Pericardium fibroblast (primary cell): ENCODE data around the gene HYOU1. TPM values are rescaled to one million over a fixed set of nuclear protein-coding genes. Genes with fewer than 3 reads are reported as not detected.

Experiments used
- total RNA-seq: library from RNA; depleted of rRNA; stranded (reverse); fragments of >200 nt; gene quantifications from 2 replicates; pipeline ENCODE4 v1.2.3, GENCODE V29; 2015

The HYOU1 gene, protein sequence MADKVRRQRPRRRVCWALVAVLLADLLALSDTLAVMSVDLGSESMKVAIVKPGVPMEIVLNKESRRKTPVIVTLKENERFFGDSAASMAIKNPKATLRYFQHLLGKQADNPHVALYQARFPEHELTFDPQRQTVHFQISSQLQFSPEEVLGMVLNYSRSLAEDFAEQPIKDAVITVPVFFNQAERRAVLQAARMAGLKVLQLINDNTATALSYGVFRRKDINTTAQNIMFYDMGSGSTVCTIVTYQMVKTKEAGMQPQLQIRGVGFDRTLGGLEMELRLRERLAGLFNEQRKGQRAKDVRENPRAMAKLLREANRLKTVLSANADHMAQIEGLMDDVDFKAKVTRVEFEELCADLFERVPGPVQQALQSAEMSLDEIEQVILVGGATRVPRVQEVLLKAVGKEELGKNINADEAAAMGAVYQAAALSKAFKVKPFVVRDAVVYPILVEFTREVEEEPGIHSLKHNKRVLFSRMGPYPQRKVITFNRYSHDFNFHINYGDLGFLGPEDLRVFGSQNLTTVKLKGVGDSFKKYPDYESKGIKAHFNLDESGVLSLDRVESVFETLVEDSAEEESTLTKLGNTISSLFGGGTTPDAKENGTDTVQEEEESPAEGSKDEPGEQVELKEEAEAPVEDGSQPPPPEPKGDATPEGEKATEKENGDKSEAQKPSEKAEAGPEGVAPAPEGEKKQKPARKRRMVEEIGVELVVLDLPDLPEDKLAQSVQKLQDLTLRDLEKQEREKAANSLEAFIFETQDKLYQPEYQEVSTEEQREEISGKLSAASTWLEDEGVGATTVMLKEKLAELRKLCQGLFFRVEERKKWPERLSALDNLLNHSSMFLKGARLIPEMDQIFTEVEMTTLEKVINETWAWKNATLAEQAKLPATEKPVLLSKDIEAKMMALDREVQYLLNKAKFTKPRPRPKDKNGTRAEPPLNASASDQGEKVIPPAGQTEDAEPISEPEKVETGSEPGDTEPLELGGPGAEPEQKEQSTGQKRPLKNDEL
- 42.8 and 72.7 TPM in 2 replicates for total RNA-seq

DNA sequence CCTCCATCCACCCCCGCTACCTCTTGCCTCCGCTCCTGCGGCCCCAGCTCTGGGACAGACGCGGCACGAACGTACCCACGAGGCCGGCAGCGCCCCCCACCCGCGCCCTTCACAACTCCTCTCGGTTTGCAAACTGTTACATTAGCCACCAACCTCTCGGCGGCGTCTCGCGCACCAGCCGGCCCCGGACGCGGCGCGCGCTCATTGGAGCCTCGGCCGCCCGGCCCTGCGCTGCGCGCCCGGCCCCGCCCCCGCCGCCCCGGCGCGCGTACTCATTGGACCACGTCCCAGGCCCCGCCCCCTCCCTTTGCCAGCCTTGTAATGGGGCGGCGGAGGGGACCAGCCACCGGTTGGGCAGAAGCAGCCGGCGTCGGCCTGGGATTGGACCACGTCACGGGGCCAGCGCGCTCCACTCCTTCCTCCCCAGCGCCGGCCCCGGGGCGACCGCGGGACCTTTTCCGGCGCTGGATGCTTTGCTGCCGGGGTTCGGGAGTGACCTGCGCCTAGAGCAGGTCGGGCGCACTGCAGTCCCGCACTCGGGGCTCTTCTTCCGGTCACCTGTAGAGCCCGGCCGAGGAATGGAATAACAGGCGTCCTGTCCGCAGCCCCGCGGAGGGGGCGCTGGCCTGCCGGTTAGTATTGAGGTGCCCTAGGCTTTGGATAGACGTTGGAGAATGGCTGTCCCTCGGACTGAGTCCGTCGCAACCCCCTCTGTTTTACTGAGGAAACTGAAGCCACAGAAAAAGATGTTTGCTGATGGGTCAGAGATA, at the start of gene HYOU1:
HYOU1 (minus strand) TSS at position 206 of the 770 bp plus-strand sequence. CDS start 1,045 bp downstream, outside the sequence.

GRCh38 chr11:119101759-119102423, 44.9 kb upstream of the HYOU1 start, which contains the start of gene DPAGT1:
DPAGT1 (minus strand) TSS chr11:119101853; CDS start chr11:119101655, 198 bp downstream.

DNA sequence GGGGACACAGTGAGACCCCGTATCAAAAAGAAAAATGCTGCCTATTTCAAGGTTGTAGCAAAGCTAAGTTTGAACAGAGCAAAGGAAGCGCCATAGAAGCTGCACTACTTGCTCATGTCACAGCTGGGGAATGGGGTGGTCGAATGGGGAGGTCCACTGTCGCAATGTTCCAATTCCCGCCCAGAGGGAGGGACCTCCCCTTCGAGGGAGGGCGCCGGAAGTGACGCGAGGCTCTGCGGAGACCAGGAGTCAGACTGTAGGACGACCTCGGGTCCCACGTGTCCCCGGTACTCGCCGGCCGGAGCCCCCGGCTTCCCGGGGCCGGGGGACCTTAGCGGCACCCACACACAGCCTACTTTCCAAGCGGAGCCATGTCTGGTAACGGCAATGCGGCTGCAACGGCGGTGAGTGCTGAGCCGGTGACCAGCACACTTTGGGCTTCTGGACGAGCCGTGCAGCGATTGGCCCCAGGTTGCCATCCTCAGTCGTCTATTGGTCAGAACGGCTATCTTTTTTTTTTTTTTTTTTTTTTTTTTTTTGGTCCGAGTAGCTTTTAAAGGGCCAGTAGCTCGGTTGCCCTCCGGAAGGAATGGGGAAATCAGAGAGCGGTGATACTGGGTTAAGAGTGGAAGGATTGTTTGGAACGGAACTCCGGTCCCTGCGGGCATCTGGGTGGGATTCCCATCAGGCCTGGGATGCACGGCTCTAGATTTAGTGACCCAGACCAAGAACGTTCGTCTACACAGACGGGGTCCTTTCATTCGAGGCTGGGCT, 27.8 kb upstream of the HYOU1 start, which contains the start of gene HMBS:
HMBS (plus strand) TSS at position 219 of the 774 bp plus-strand sequence; CDS start at position 372, 153 bp downstream.

GRCh38 chr11:119067371-119068222, 10.6 kb upstream of the HYOU1 start, which contains the start of gene VPS11:
VPS11 (plus strand) TSS chr11:119067818; CDS start chr11:119067824, 6 bp downstream.

GRCh38 chr11:119030329-119031047, 26.5 kb downstream of the HYOU1 start, which contains the start of gene SLC37A4:
SLC37A4 (minus strand) TSS chr11:119030877.

GRCh38 chr11:119018074-119018938, 38.7 kb downstream of the HYOU1 start, which contains the start of the genes RPS25 and TRAPPC4:
RPS25 (minus strand) TSS chr11:119018343; CDS start chr11:119018284, 59 bp downstream.
TRAPPC4 (plus strand) TSS chr11:119018766; CDS start chr11:119018796, 30 bp downstream.

DNA sequence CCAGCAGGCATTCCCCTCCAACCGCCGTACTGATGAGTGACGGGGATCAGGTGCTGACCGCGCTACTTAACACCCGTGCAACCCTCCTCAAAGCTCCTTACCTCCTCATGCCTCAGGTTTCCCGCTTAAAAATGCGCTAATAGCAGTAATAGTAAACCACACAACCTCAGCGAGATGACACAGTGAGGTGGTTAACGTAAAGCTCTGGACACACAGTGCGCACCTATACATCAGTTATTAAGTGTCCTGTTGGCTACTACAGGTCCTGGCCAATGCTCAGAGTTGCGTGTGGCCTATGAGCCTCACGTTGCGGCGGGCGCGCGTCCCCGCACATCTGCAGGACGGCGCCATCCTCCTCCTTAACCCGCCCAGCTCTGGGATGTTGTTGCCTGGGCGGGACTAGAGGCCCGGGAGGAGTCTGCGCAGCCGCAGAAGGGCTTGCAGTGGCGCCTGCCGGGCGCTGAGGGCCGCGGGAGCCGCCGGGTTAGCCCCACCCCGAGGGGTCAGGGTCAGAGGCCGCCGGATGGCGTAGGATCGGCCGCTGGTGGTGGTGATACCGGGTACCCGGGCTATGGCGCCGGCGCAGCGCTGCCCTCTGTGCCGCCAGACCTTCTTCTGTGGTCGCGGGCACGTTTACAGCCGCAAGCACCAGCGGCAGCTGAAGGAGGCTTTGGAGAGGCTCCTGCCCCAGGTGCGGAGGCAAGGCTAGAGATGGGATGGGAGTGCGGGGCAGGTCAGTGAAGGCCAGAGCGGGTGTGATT, 59.2 kb downstream of the HYOU1 start, which contains the start of gene CENATAC:
CENATAC (plus strand) TSS at position 512 of the 761 bp plus-strand sequence; CDS start at position 572, 60 bp downstream.

Other genes starting within 250 kb of the HYOU1 start
- not detected in 2 replicates for gene CXCR5, start 173.3 kb downstream of the HYOU1 start, total RNA-seq
- 38.5 and 40.0 TPM in 2 replicates for gene BCL9L, start 131.3 kb downstream of the HYOU1 start, total RNA-seq
- gene UPK2, start 100.9 kb downstream of the HYOU1 start, total RNA-seq, result not detected in 2 replicates
- gene FOXR1, start 85.4 kb downstream of the HYOU1 start, total RNA-seq, result not detected in 2 replicates
- gene CENATAC, start 59.1 kb downstream of the HYOU1 start, total RNA-seq, result 3.5 and 10.0 TPM in 2 replicates
- 2,232 and 3,190 TPM in 2 replicates for gene RPS25, start 38.9 kb downstream of the HYOU1 start, total RNA-seq
- gene TRAPPC4, start 38.4 kb downstream of the HYOU1 start, total RNA-seq, result 48.9 and 68.3 TPM in 2 replicates
- gene SLC37A4, start 26.3 kb downstream of the HYOU1 start, total RNA-seq, result 8.9 and 11.9 TPM in 2 replicates
- 14.4 and 18.2 TPM in 2 replicates for gene VPS11, start 10.6 kb upstream of the HYOU1 start, total RNA-seq
- 19.7 and 27.9 TPM in 2 replicates for gene HMBS, start 27.7 kb upstream of the HYOU1 start, total RNA-seq
- 21.8 and 23.6 TPM in 2 replicates for gene DPAGT1, start 44.6 kb upstream of the HYOU1 start, total RNA-seq
- 4.3 and 5.8 TPM in 2 replicates for gene C2CD2L, start 50.1 kb upstream of the HYOU1 start, total RNA-seq
- 9.2 and 9.8 TPM in 2 replicates for gene HINFP, start 64.4 kb upstream of the HYOU1 start, total RNA-seq
- gene ABCG4, start 91.8 kb upstream of the HYOU1 start, total RNA-seq, result not detected in 2 replicates
- gene NLRX1, start 111.5 kb upstream of the HYOU1 start, total RNA-seq, result 8.6 and 11.1 TPM in 2 replicates
- not detected in 2 replicates for gene NHERF4, start 128.3 kb upstream of the HYOU1 start, total RNA-seq
- 7.0 and 22.9 TPM in 2 replicates for gene CBL, start 149.1 kb upstream of the HYOU1 start, total RNA-seq